Left renal pelvis (tissue), 4 donors: Measurements from ENCODE around the gene CYP19A1. TPM values are rescaled to one million over a fixed set of nuclear protein-coding genes. Genes with fewer than 3 reads are reported as not detected.
A peak's percentile ranks its signal among the peaks of the same experiment; 100 is the strongest.
"Not testable (repeated sequence)": the region's sequence is repeated elsewhere in the genome, so short reads cannot be mapped to it uniquely, and the experiment has no call there.

Experiments used
- DNase-seq, 4 donors: peaks; one replicate each; pipeline ENCODE4 v3.0.0-alpha.2; 2013; ENCODE audit warnings: low read depth in 4 of 4, low spot score in 3 of 4
- polyA plus RNA-seq, 4 donors: library from polyadenylated mRNA; unstranded; fragments of 120-200 nt; gene quantifications; one replicate each; pipeline ENCODE4 v1.2.1, GENCODE V29; 2013; ENCODE audit not compliant: insufficient read length in 4 of 4

CYP19A1 gene
- polyA plus RNA-seq, 4 donors = 0.66 TPM; not detected in 3

- no peak for DNase-seq
These were observed 35.9 kb downstream of the CYP19A1 start for GRCh38 chr15:51302480-51302879.

GRCh38 chr15:51299187-51300015 lies 39.0 kb downstream of the CYP19A1 start:
- no peak for DNase-seq

- no peak for DNase-seq
These were observed 39.8 kb downstream of the CYP19A1 start for GRCh38 chr15:51298620-51299019.

- DNase-seq = no peak
These were observed 47.7 kb downstream of the CYP19A1 start for GRCh38 chr15:51290720-51291119.

GRCh38 chr15:51289290-51289689 lies 49.1 kb downstream of the CYP19A1 start:
- DNase-seq = no peak

- no peak for DNase-seq
These were observed 50.0 kb downstream of the CYP19A1 start for GRCh38 chr15:51288143-51289065.

GRCh38 chr15:51286816-51287215 lies 51.6 kb downstream of the CYP19A1 start:
- DNase-seq = no peak

- DNase-seq = no peak
These were observed 53.0 kb downstream of the CYP19A1 start for GRCh38 chr15:51285399-51285798.

- DNase-seq = no peak
These were observed 53.5 kb downstream of the CYP19A1 start for GRCh38 chr15:51284871-51285270.

GRCh38 chr15:51283026-51283425 lies 55.4 kb downstream of the CYP19A1 start:
- DNase-seq = no peak

GRCh38 chr15:51282241-51282640 lies 56.2 kb downstream of the CYP19A1 start:
- not testable (repeated sequence) for DNase-seq

GRCh38 chr15:51281368-51281967 lies 56.9 kb downstream of the CYP19A1 start:
- peak in 1 of 4 donors; percentile 49 for DNase-seq

GRCh38 chr15:51280838-51281237 lies 57.6 kb downstream of the CYP19A1 start:
- no peak for DNase-seq

GRCh38 chr15:51279391-51279790 lies 59.0 kb downstream of the CYP19A1 start:
- DNase-seq = no peak

- no peak for DNase-seq
These were observed 61.3 kb downstream of the CYP19A1 start for GRCh38 chr15:51277101-51277500.

- no peak for DNase-seq
These were observed 63.4 kb downstream of the CYP19A1 start for GRCh38 chr15:51274956-51275355.

- no peak for DNase-seq
These were observed 67.7 kb downstream of the CYP19A1 start for GRCh38 chr15:51270706-51271105.

GRCh38 chr15:51269496-51269895 lies 68.9 kb downstream of the CYP19A1 start:
- no peak for DNase-seq

GRCh38 chr15:51267703-51268083 lies 70.7 kb downstream of the CYP19A1 start:
- DNase-seq = no peak

- no peak for DNase-seq
These were observed 71.2 kb downstream of the CYP19A1 start for GRCh38 chr15:51267051-51267702.

GRCh38 chr15:51266656-51267050 lies 71.7 kb downstream of the CYP19A1 start:
- no peak for DNase-seq
